Endothelial cell of umbilical vein (primary cell): ENCODE measurements around the gene TTC1. TPM values are rescaled to one million over a fixed set of nuclear protein-coding genes. Genes with fewer than 3 reads are reported as not detected.

Source experiments
- BruUV-seq: library from RNA; stranded (reverse); fragments of 400-500 nt; replicated peaks from 2 replicates; lab custom pipeline; 2021; lab: Mats Ljungman, UMichigan
- CTCF ChIA-PET: fragments of 300-600, 350-600 bp; sonication (Branson Sonifier 250); formaldehyde crosslinking; loops from one replicate; lab custom pipeline; 2021; ENCODE audit warnings: antibody characterized with exemption, inconsistent platforms; lab: Charles Lee
- POLR2A ChIA-PET: fragments of 300-600, 350-600 bp; sonication (Branson Sonifier 250); formaldehyde crosslinking; loops from one replicate; lab custom pipeline; 2021; ENCODE audit warnings: antibody characterized with exemption, inconsistent platforms; lab: Charles Lee
- DNase-seq: peaks from one replicate; pipeline ENCODE4 v3.0.0-alpha.2; 2011; ENCODE audit warnings: low read depth, low spot score
- FAIRE-seq: peaks from 2 replicates; lab custom pipeline; 2011; peaks lifted over from hg19 to GRCh38; lab: Jason Lieb, UNC
- H2AFZ ChIP-seq: 2 replicates; pipeline ENCODE4 v1.6.0; 2012; ENCODE audit warnings: low read depth, low read length, control low read depth, inconsistent platforms
- H3K27ac ChIP-seq: 2 replicates; pipeline ENCODE4 v1.5.1; 2011; ENCODE audit warnings: low read depth, mild to moderate bottlenecking, control low read depth, low read length, moderate library complexity; ENCODE audit not compliant: insufficient read depth
- H3K27me3 ChIP-seq, 2 experiments: 2 replicates each; pipeline versions ENCODE4 v1.6.0 to v1.6.1; 2011; ENCODE audit warnings: low read length in 2 of 2, mixed read lengths in 1 of 2; ENCODE audit not compliant: control insufficient read depth in 2 of 2, insufficient read depth in 2 of 2
- H3K36me3 ChIP-seq, 2 experiments: 2 replicates in 1 of 2; 3 replicates in 1 of 2; pipeline ENCODE4 v1.5.1; 2011; ENCODE audit warnings: low read length in 2 of 2, mild to moderate bottlenecking in 1 of 2, moderate library complexity in 1 of 2; ENCODE audit not compliant: control insufficient read depth in 2 of 2, insufficient read depth in 2 of 2; ENCODE audit errors: extremely low read depth in 1 of 2
- H3K4me1 ChIP-seq: 3 replicates; pipeline ENCODE4 v1.5.1; 2011; ENCODE audit warnings: mild to moderate bottlenecking, low read length; ENCODE audit not compliant: control insufficient read depth, insufficient read depth; ENCODE audit errors: extremely low read depth
- H3K4me2 ChIP-seq: 2 replicates; pipeline ENCODE4 v1.6.1; 2011; ENCODE audit warnings: low read length, control low read depth, mixed read lengths; ENCODE audit not compliant: insufficient read depth
- H3K4me3 ChIP-seq, 3 experiments: fragments of 200-600 bp in 1 of 3; sonication (generic), shearing (Covaris generic) in 1 of 3; replicated peaks in 1 of 3; 2 replicates each; pipeline ENCODE4 v1.5.1; 2011 to 2016; ENCODE audit warnings: control low read depth in 3 of 3, low read length in 3 of 3, mild to moderate bottlenecking in 2 of 3, inconsistent platforms in 1 of 3, low read depth in 1 of 3, moderate library complexity in 1 of 3; ENCODE audit not compliant: insufficient read depth in 1 of 3
- H3K79me2 ChIP-seq: 2 replicates; pipeline ENCODE4 v1.6.0; 2012; ENCODE audit warnings: low read length, inconsistent platforms; ENCODE audit not compliant: control insufficient read depth, insufficient read depth
- H3K9ac ChIP-seq: replicated peaks from 2 replicates; pipeline ENCODE3; 2011; ENCODE audit warnings: low read length, control low read depth; ENCODE audit not compliant: insufficient read depth; ENCODE audit errors: extremely low read depth
- H3K9me1 ChIP-seq: replicated peaks from 3 replicates; pipeline ENCODE4 v1.6.0; 2011; ENCODE audit warnings: mild to moderate bottlenecking, low read length; ENCODE audit not compliant: control insufficient read depth, insufficient read depth; ENCODE audit errors: extremely low read depth
- H3K9me3 ChIP-seq: replicated peaks from 2 replicates; pipeline ENCODE4 v1.5.1; 2012; ENCODE audit warnings: low read length, inconsistent platforms; ENCODE audit not compliant: control insufficient read depth, insufficient read depth
- H4K20me1 ChIP-seq: replicated peaks from 2 replicates; pipeline ENCODE3; 2011; ENCODE audit warnings: mild to moderate bottlenecking, low read length; ENCODE audit not compliant: control insufficient read depth, insufficient read depth; ENCODE audit errors: extremely low read depth
- CTCF ChIP-seq, 2 donors: IDR thresholded peaks; 1 replicate in 1 of 2; 2 replicates in 1 of 2; pipeline ENCODE4 v1.5.1; 2011; ENCODE audit warnings: low read length in 2 of 2, mild to moderate bottlenecking in 2 of 2, moderate library complexity in 2 of 2, control low read depth in 1 of 2, inconsistent platforms in 1 of 2, low read depth in 1 of 2; ENCODE audit not compliant: insufficient read depth in 1 of 2; ENCODE audit errors: extremely low read depth in 1 of 2
- EZH2 ChIP-seq: IDR thresholded peaks from 2 replicates; pipeline ENCODE4 v1.6.1; 2012; ENCODE audit warnings: borderline replicate concordance, low read depth, mild to moderate bottlenecking, moderate library complexity, low read length, inconsistent platforms; ENCODE audit not compliant: severe bottlenecking
- FOS ChIP-seq: IDR thresholded peaks from 2 replicates; pipeline ENCODE4 v1.6.1; 2011; ENCODE audit warnings: mild to moderate bottlenecking, low read length, moderate library complexity, borderline replicate concordance; ENCODE audit not compliant: insufficient read depth
- GATA2 ChIP-seq: IDR thresholded peaks from 2 replicates; pipeline ENCODE4 v1.7.0; 2011; ENCODE audit warnings: low read depth, mild to moderate bottlenecking, moderate library complexity, mixed read lengths, low read length; ENCODE audit not compliant: insufficient read length, insufficient read depth
- JUN ChIP-seq: IDR thresholded peaks from 2 replicates; pipeline ENCODE4 v1.6.1; 2011; ENCODE audit warnings: borderline replicate concordance, low read depth; ENCODE audit not compliant: insufficient read length, insufficient read depth
- MYC ChIP-seq: IDR thresholded peaks from one replicate; pipeline ENCODE4 v1.6.1; 2011; ENCODE audit warnings: mild to moderate bottlenecking, low read depth, low read length
- POLR2A ChIP-seq: IDR thresholded peaks from 2 replicates; pipeline ENCODE4 v1.6.1; 2012; ENCODE audit warnings: low read depth, mild to moderate bottlenecking, control low read depth, low read length
- POLR2AphosphoS5 ChIP-seq: IDR thresholded peaks from 2 replicates; pipeline ENCODE4 v1.6.1; 2012; ENCODE audit warnings: low read depth, mild to moderate bottlenecking, control low read depth, low read length, moderate library complexity; ENCODE audit not compliant: insufficient read depth
- dilution Hi-C: fragments of 300-500 bp; cut with MboI; formaldehyde crosslinking; loops from one replicate; pipeline ENCODE4 v1.15.0; 2019; ENCODE audit warnings: low sequenced_read_pairs; ENCODE audit not compliant: extremely low pct_ligation_motif_present
- intact Hi-C: fragments of 100-400 bp; cut with micrococcal nuclease; formaldehyde crosslinking; loops from one replicate; pipeline ENCODE4 v1.10.0; 2022
- polyA plus RNA-seq, 4 experiments: library from polyadenylated mRNA; depleted of rRNA in 3 of 4; stranded (reverse) in 3 of 4; unstranded in 1 of 4; fragments of >200 nt; gene quantifications; 2 replicates each; pipeline versions ENCODE4 v1.2.1 to v1.2.3, GENCODE V29; 2011 to 2012; ENCODE audit warnings: missing spikeins in 1 of 4
- total RNA-seq: library from RNA; stranded (reverse); gene quantifications from 2 replicates; pipeline ENCODE4 v1.2.3, GENCODE V29; 2021
- TF ChIP-seq, protein P1 (sequence below): IDR thresholded peaks from 2 replicates; pipeline ENCODE4 v1.6.1; 2011; ENCODE audit not compliant: insufficient read depth, insufficient read length

The TTC1 gene
- total and polyA plus RNA-seq, 2 donors (not counting 3 experiments of a cell fraction or from before 2014, with no cell fraction given), result 23.9 to 62.6 TPM

- intact Hi-C loops, result no loop called here
- no peak overlapping the region for H3K27ac ChIP-seq
- H3K79me2 ChIP-seq, result no peaks in the 10 kb centered on the region
- CTCF ChIA-PET, result interaction anchor here (0.8 to 1.8 kb wide), 3 partner anchors 14 to 304 kb away, joined by 3 to 5 read pairs (median 4); no protein-coding TSS in a partner anchor
- H3K36me3 ChIP-seq, result no peaks in the 10 kb centered on the region
- no peak for DNase-seq
- dilution Hi-C loops, result no loop called here
- no peaks in the 10 kb centered on the region for H4K20me1 ChIP-seq
- TF ChIP-seq EZH2 (no peak), GATA2 (no peak)
- no peak overlapping the region for H3K4me2 ChIP-seq
- H3K27me3 ChIP-seq, result no peaks in the 10 kb centered on the region
- BruUV-seq, result no TSS peak
- H2AFZ ChIP-seq, result no peak overlapping the region
- H3K9me1 ChIP-seq, result no peaks in the 10 kb centered on the region
- no peak overlapping the region for H3K4me3 ChIP-seq
- H3K9me3 ChIP-seq, result no peaks in the 10 kb centered on the region
- H3K9ac ChIP-seq, result no peak overlapping the region
- POLR2A ChIA-PET, result no interaction called here
- peaks cover 38% of the 10 kb centered on the region for H3K4me1 ChIP-seq
- FAIRE-seq, result no peak
Observed at GRCh38 chr5:160087199-160087598, 78.3 kb downstream of the TTC1 start.

GRCh38 chr5:160088805-160089204 is 79.9 kb downstream of the TTC1 start:
- Histone ChIP-seq H3K27me3 (no peaks in the 10 kb centered on the region), H3K9me3 (no peaks in the 10 kb centered on the region), H2AFZ (no peak overlapping the region), H4K20me1 (no peaks in the 10 kb centered on the region), H3K27ac (no peak overlapping the region), H3K4me3 (no peak overlapping the region), H3K4me1 (peaks cover 22% of the 10 kb centered on the region), H3K4me2 (no peak overlapping the region), H3K36me3 (peaks cover 5 to 6% of the 10 kb centered on the region in 2 experiments), H3K79me2 (no peaks in the 10 kb centered on the region), H3K9ac (no peak overlapping the region), H3K9me1 (no peaks in the 10 kb centered on the region)
- TF ChIP-seq POLR2AphosphoS5 (no peak), EZH2 (no peak), FOS (no peak), MYC (no peak), POLR2A (no peak), CTCF (IDR thresholded peaks at IDR 0.05; ENCODE audit: extremely low read depth in 1 of 2, insufficient read depth in 1 of 2, low read depth in 1 of 2, low read length in 2 of 2) (no peak), JUN (no peak), GATA2 (no peak)
- TF ChIP-seq, protein P1, sequence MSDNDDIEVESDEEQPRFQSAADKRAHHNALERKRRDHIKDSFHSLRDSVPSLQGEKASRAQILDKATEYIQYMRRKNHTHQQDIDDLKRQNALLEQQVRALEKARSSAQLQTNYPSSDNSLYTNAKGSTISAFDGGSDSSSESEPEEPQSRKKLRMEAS, result no peak
- dilution Hi-C loops, result no loop called here
- BruUV-seq, result no TSS peak
- FAIRE-seq (no peak), DNase-seq (no peak)
- POLR2A ChIA-PET, result no interaction called here
- CTCF ChIA-PET, result interaction anchor here (0.6 to 1.5 kb wide), 6 partner anchors 8 to 302 kb away, joined by 3 to 8 read pairs (median 4); no protein-coding TSS in a partner anchor
- intact Hi-C loops, result loop anchor here (1.0 to 2.0 kb wide), 2 partner anchors 14 to 76 kb away; no protein-coding TSS in a partner anchor
